ENCODE results near the gene GNRHR. TPM values are rescaled to one million over a fixed set of nuclear protein-coding genes. Genes with fewer than 3 reads are reported as not detected.

Gene GNRHR
- polyA plus RNA-seq, 1 experiment = not detected

GRCh38 chr4:67779631-67780030 is 25.4 kb upstream of the GNRHR start:
- CTCF ChIA-PET = interaction anchor here (0.9 kb wide), 1 partner anchor 33 kb away, joined by 4 read pairs; no protein-coding TSS in a partner anchor
- no peak for DNase-seq (ENCODE audit: low read depth, low spot score)
- Histone ChIP-seq H3K27me3 (ENCODE audit: control insufficient read depth, insufficient read depth, low read length) (no peaks in the 10 kb centered on the region), H3K9me3 (ENCODE audit: control insufficient read depth, insufficient read depth, low read length) (no peaks in the 10 kb centered on the region), H3K4me3 (ENCODE audit: low read depth, low read length) (no peak overlapping the region), H3K27ac (ENCODE audit: low read depth, low read length) (no peak overlapping the region)
- TF ChIP-seq CTCF (IDR thresholded peaks at IDR 0.05; ENCODE audit: low read depth, low read length) = no peak
- POLR2A ChIA-PET = no interaction called here

- ChIA-PET CTCF (interaction anchor here (1.2 kb wide), 1 partner anchor 30 kb away, joined by 7 read pairs; no protein-coding TSS in a partner anchor), POLR2A (no interaction called here)
- Histone ChIP-seq H3K9me3 (ENCODE audit: control insufficient read depth, insufficient read depth, low read length) (no peaks in the 10 kb centered on the region), H3K27me3 (ENCODE audit: control insufficient read depth, insufficient read depth, low read length) (no peaks in the 10 kb centered on the region), H3K4me3 (ENCODE audit: low read depth, low read length) (no peak overlapping the region), H3K27ac (ENCODE audit: low read depth, low read length) (no peak overlapping the region)
- no peak for DNase-seq (ENCODE audit: low read depth, low spot score)
- no peak for TF ChIP-seq CTCF (IDR thresholded peaks at IDR 0.05; ENCODE audit: low read depth, low read length)
Observed at GRCh38 chr4:67776746-67777145, 22.6 kb upstream of the GNRHR start.

GRCh38 chr4:67770422-67770821 is 16.2 kb upstream of the GNRHR start:
- no peaks in the 10 kb centered on the region for H3K9me3 ChIP-seq (ENCODE audit: control insufficient read depth, insufficient read depth, low read length)
- CTCF ChIA-PET = interaction anchor here (1.0 to 2.4 kb wide), 3 partner anchors 21 to 100 kb away, joined by 3 to 11 read pairs (median 9); no protein-coding TSS in a partner anchor
- TF ChIP-seq CTCF (IDR thresholded peaks at IDR 0.05; ENCODE audit: low read depth, low read length) = no peak
- no peak overlapping the region for H3K27ac ChIP-seq (ENCODE audit: low read depth, low read length)
- DNase-seq (ENCODE audit: low read depth, low spot score) = no peak
- POLR2A ChIA-PET = no interaction called here
- no peaks in the 10 kb centered on the region for H3K27me3 ChIP-seq (ENCODE audit: control insufficient read depth, insufficient read depth, low read length)
- H3K4me3 ChIP-seq (ENCODE audit: low read depth, low read length) = no peak overlapping the region

GRCh38 chr4:67765928-67766327 is 11.7 kb upstream of the GNRHR start:
- no peaks in the 10 kb centered on the region for H3K27me3 ChIP-seq (ENCODE audit: control insufficient read depth, insufficient read depth, low read length)
- CTCF ChIA-PET = interaction anchor here (1.1 to 3.6 kb wide), 3 partner anchors 19 to 152 kb away, joined by 3 to 25 read pairs (median 3); no protein-coding TSS in a partner anchor
- no peaks in the 10 kb centered on the region for H3K9me3 ChIP-seq (ENCODE audit: control insufficient read depth, insufficient read depth, low read length)
- no peak for TF ChIP-seq CTCF (IDR thresholded peaks at IDR 0.05; ENCODE audit: low read depth, low read length)
- DNase-seq (ENCODE audit: low read depth, low spot score) = no peak
- H3K27ac ChIP-seq (ENCODE audit: low read depth, low read length) = no peak overlapping the region
- POLR2A ChIA-PET = no interaction called here
- H3K4me3 ChIP-seq (ENCODE audit: low read depth, low read length) = no peak overlapping the region

GRCh38 chr4:67765401-67765800 is 11.2 kb upstream of the GNRHR start:
- Histone ChIP-seq H3K27me3 (ENCODE audit: control insufficient read depth, insufficient read depth, low read length) (no peaks in the 10 kb centered on the region), H3K4me3 (ENCODE audit: low read depth, low read length) (no peak overlapping the region), H3K27ac (ENCODE audit: low read depth, low read length) (no peak overlapping the region), H3K9me3 (ENCODE audit: control insufficient read depth, insufficient read depth, low read length) (no peaks in the 10 kb centered on the region)
- TF ChIP-seq CTCF (IDR thresholded peaks at IDR 0.05; ENCODE audit: low read depth, low read length) = no peak
- POLR2A ChIA-PET = no interaction called here
- DNase-seq (ENCODE audit: low read depth, low spot score) = no peak
- CTCF ChIA-PET = interaction anchor here (3.6 kb wide), 1 partner anchor 19 kb away, joined by 25 read pairs; no protein-coding TSS in a partner anchor
